ENCODE measurements around the gene POLDIP3.

Gene POLDIP3

DNA sequence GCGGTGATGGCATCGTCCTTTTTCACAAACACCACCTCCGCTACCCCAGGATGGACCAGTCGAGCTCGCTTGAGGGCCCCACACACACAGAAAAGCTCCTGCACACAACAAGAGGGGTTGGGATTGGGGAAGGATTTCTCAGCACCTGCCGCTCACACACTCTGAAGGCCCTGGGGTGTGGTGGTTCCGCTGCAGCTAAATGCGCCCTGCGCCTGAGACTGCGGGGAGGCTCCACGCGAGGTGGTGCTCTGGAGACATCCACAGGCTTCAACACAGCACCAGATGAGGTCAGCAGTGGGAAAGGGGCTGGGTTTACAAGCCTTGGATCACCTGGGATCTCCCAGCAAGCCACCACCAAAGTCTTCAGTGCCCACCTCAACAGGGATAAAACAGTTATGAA lies 22.7 kb downstream of the POLDIP3 start:
- Histone ChIP-seq H2BK15ac (replicated peaks; ENCODE audit: low read depth) (no peak overlapping the region), H2BK5ac (ENCODE audit: low read length) (no peak overlapping the region), H3K79me1 (ENCODE audit: low read length) (peaks cover 4% of the 10 kb centered on the region), H3K4me3 (ENCODE audit: low read length) (no peak overlapping the region), H3K18ac (ENCODE audit: low read length) (no peak overlapping the region), H3K36me3 (ENCODE audit: control insufficient read depth, insufficient read depth, low read length) (peaks cover 32% of the 10 kb centered on the region), H3K23ac (ENCODE audit: low read length) (no peak overlapping the region), H3K4me2 (ENCODE audit: low read length) (no peak overlapping the region), H3K27me3 (ENCODE audit: insufficient read depth, low read length, poor library complexity) (no peaks in the 10 kb centered on the region), H3K4ac (ENCODE audit: low read depth, low read length) (no peak overlapping the region), H4K8ac (ENCODE audit: low read depth, low read length) (no peak overlapping the region), H2BK120ac (ENCODE audit: low read depth, low read length) (no peak overlapping the region), H3K9ac (ENCODE audit: low read length) (no peak overlapping the region), H2AK5ac (ENCODE audit: low read length) (no peak overlapping the region), H3K4me1 (ENCODE audit: control insufficient read depth, low read depth, low read length) (no peaks in the 10 kb centered on the region), H3K79me2 (ENCODE audit: control insufficient read depth, insufficient read depth, low read length) (no peaks in the 10 kb centered on the region), H3K27ac (ENCODE audit: low read depth, low read length) (no peak overlapping the region), H3K56ac (ENCODE audit: low read length) (no peak overlapping the region), H4K5ac (ENCODE audit: low read length) (no peak overlapping the region)
- DNase-seq, result no peak
- WGBS (ENCODE audit: extremely low coverage, insufficient coverage, low lambda C conversion rate), result no CpG with 5 or more reads among the region's 12 CpGs

DNA sequence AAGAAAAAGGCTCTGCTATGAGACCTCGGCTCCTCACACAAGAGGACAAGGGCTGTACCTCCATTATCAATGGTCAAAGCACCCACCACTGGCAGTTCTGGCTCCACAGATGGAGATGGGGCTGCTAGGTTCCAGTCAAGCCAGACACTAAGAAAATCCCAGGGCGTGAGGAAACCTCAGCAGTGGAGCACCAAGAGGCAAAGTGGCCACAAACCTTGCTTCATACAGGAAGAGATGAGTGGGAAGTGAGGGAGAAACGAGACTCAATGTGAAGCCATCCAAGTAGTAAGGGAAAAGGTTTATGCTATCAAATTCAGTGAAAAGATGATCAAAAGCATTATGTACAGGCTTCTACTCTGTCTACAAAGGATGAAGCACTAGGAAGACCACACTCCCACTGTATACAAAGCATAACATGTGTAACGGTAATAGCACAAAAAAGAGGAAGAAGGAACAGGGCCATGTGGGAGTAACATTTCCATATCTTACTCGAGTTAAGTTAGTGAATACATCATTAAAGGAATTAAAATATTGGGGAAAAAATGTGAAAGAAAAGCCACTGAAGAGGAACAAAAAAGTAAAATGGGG lies 27.0 kb downstream of the POLDIP3 start:
- H3K27me3 ChIP-seq (ENCODE audit: insufficient read depth, low read length, poor library complexity), result no peaks in the 10 kb centered on the region
- H3K36me3 ChIP-seq (ENCODE audit: control insufficient read depth, insufficient read depth, low read length), result peaks cover 26% of the 10 kb centered on the region
- H3K4me1 ChIP-seq (ENCODE audit: control insufficient read depth, low read depth, low read length), result no peaks in the 10 kb centered on the region
- no peak overlapping the region for H3K23ac ChIP-seq (ENCODE audit: low read length)
- H2BK120ac ChIP-seq (ENCODE audit: low read depth, low read length), result no peak overlapping the region
- H4K8ac ChIP-seq (ENCODE audit: low read depth, low read length), result no peak overlapping the region
- no peak overlapping the region for H3K4me3 ChIP-seq (ENCODE audit: low read length)
- no peaks in the 10 kb centered on the region for H3K79me2 ChIP-seq (ENCODE audit: control insufficient read depth, insufficient read depth, low read length)
- no peak overlapping the region for H3K4me2 ChIP-seq (ENCODE audit: low read length)
- WGBS (ENCODE audit: extremely low coverage, insufficient coverage, low lambda C conversion rate), result no CpG with 5 or more reads among the region's 5 CpGs
- H3K18ac ChIP-seq (ENCODE audit: low read length), result no peak overlapping the region
- no peak overlapping the region for H4K5ac ChIP-seq (ENCODE audit: low read length)
- no peak overlapping the region for H3K56ac ChIP-seq (ENCODE audit: low read length)
- no peak overlapping the region for H2AK5ac ChIP-seq (ENCODE audit: low read length)
- H2BK5ac ChIP-seq (ENCODE audit: low read length), result no peak overlapping the region
- no peak overlapping the region for H3K4ac ChIP-seq (ENCODE audit: low read depth, low read length)
- DNase-seq, result no peak
- H3K27ac ChIP-seq (ENCODE audit: low read depth, low read length), result no peak overlapping the region
- H3K79me1 ChIP-seq (ENCODE audit: low read length), result peaks cover 2% of the 10 kb centered on the region
- no peak overlapping the region for H2BK15ac ChIP-seq (replicated peaks; ENCODE audit: low read depth)
- no peak overlapping the region for H3K9ac ChIP-seq (ENCODE audit: low read length)

DNA sequence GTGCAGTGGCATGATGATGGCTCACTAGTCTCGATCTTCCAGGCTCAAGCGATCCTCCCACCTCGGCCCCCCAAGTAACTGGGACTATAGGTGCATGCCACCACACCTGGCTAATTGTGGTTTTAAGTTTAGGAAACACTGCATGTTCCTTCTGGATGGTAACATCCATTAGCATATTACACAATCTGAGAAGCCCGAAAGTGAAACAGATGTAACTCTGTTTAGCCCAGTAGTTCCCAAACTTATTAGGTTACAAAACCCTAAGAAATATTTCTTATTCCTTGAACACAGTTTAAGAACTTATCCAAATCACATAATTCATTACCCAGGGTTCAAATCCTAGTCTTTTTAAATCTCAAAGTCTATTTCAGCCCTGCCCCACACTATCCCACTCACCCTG lies 28.3 kb downstream of the POLDIP3 start:
- DNase-seq, result no peak

DNA sequence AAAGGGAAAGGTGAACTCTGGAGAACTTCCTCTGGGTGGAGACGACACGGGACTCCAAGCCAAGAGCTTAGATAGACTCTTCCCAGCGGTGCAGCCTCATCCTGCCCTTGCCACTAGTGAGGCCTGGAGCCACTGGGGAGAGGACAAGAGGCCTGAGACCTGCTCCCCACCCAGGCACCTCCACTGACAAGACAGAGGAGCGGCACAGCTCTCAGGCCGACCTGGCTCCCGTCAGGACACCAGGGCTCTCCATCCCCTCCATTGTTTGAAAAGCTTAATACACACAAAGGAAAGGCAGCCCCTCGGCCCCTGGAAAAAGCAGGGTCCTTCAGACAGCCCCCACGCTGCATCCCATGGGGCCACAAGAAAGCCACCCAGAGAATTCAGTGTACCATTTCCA lies 29.6 kb downstream of the POLDIP3 start:
- Histone ChIP-seq H2AK5ac (ENCODE audit: low read length) (no peak overlapping the region), H3K18ac (ENCODE audit: low read length) (no peak overlapping the region), H3K9ac (ENCODE audit: low read length) (no peak overlapping the region), H2BK120ac (ENCODE audit: low read depth, low read length) (no peak overlapping the region), H3K4me2 (ENCODE audit: low read length) (no peak overlapping the region), H3K4ac (ENCODE audit: low read depth, low read length) (no peak overlapping the region), H2BK15ac (replicated peaks; ENCODE audit: low read depth) (no peak overlapping the region), H3K4me3 (ENCODE audit: low read length) (no peak overlapping the region), H3K27me3 (ENCODE audit: insufficient read depth, low read length, poor library complexity) (no peaks in the 10 kb centered on the region), H3K23ac (ENCODE audit: low read length) (no peak overlapping the region), H2BK5ac (ENCODE audit: low read length) (no peak overlapping the region), H3K4me1 (ENCODE audit: control insufficient read depth, low read depth, low read length) (no peaks in the 10 kb centered on the region), H3K56ac (ENCODE audit: low read length) (no peak overlapping the region), H3K36me3 (ENCODE audit: control insufficient read depth, insufficient read depth, low read length) (peaks cover 19% of the 10 kb centered on the region), H3K79me2 (ENCODE audit: control insufficient read depth, insufficient read depth, low read length) (peaks cover 5% of the 10 kb centered on the region), H4K5ac (ENCODE audit: low read length) (no peak overlapping the region), H3K79me1 (ENCODE audit: low read length) (peaks cover 2% of the 10 kb centered on the region), H4K8ac (ENCODE audit: low read depth, low read length) (no peak overlapping the region), H3K27ac (ENCODE audit: low read depth, low read length) (no peak overlapping the region)
- no CpG with 5 or more reads among the region's 8 CpGs for WGBS (ENCODE audit: extremely low coverage, insufficient coverage, low lambda C conversion rate)
- no peak for DNase-seq

More for the DNA sequence above, 28.3 kb downstream of the POLDIP3 start:
- Histone ChIP-seq H3K27me3 (ENCODE audit: insufficient read depth, low read length, poor library complexity) (no peaks in the 10 kb centered on the region), H3K36me3 (ENCODE audit: control insufficient read depth, insufficient read depth, low read length) (peaks cover 21% of the 10 kb centered on the region), H2AK5ac (ENCODE audit: low read length) (no peak overlapping the region), H2BK5ac (ENCODE audit: low read length) (no peak overlapping the region), H3K9ac (ENCODE audit: low read length) (no peak overlapping the region), H2BK15ac (replicated peaks; ENCODE audit: low read depth) (no peak overlapping the region), H3K4me2 (ENCODE audit: low read length) (no peak overlapping the region), H3K56ac (ENCODE audit: low read length) (no peak overlapping the region), H4K5ac (ENCODE audit: low read length) (no peak overlapping the region), H4K8ac (ENCODE audit: low read depth, low read length) (no peak overlapping the region), H2BK120ac (ENCODE audit: low read depth, low read length) (no peak overlapping the region), H3K23ac (ENCODE audit: low read length) (no peak overlapping the region), H3K79me2 (ENCODE audit: control insufficient read depth, insufficient read depth, low read length) (peaks cover 2% of the 10 kb centered on the region), H3K27ac (ENCODE audit: low read depth, low read length) (no peak overlapping the region), H3K79me1 (ENCODE audit: low read length) (peaks cover 2% of the 10 kb centered on the region), H3K4me3 (ENCODE audit: low read length) (no peak overlapping the region), H3K18ac (ENCODE audit: low read length) (no peak overlapping the region), H3K4ac (ENCODE audit: low read depth, low read length) (no peak overlapping the region), H3K4me1 (ENCODE audit: control insufficient read depth, low read depth, low read length) (no peaks in the 10 kb centered on the region)
- no CpG with 5 or more reads among the region's 4 CpGs for WGBS (ENCODE audit: extremely low coverage, insufficient coverage, low lambda C conversion rate)

DNA sequence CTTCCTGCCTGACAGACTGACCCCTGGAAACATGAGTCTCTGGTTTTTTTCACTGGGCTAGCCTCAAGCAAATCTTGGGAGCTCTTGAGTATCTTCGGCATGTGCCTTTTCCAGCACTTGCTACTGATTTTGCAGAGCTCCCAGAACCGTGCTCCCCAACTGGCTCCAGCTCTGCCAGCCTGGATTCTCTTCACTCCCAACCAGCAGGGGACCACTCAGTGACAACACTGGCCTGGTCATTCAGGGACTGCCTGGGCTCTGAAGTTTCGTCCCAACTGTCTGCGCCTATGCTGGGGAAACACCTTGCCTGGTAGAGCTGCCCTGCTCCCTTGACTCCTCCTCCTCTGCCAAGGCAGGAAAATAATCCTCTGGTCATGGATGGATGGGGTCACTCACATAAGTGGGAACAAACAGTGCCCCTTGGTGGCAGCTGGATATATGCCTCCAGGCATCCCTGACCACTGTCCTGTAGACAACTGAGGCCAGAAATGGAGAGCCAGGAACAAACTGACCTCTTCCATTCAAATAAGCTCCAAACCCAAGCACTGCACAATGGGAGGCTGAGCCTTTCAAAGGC lies 30.2 kb downstream of the POLDIP3 start:
- H3K4ac ChIP-seq (ENCODE audit: low read depth, low read length), result no peak overlapping the region
- no peak overlapping the region for H4K5ac ChIP-seq (ENCODE audit: low read length)
- H4K8ac ChIP-seq (ENCODE audit: low read depth, low read length), result no peak overlapping the region
- no peak overlapping the region for H3K23ac ChIP-seq (ENCODE audit: low read length)
- no peak overlapping the region for H3K27ac ChIP-seq (ENCODE audit: low read depth, low read length)
- H3K4me2 ChIP-seq (ENCODE audit: low read length), result no peak overlapping the region
- H2BK120ac ChIP-seq (ENCODE audit: low read depth, low read length), result no peak overlapping the region
- H3K4me3 ChIP-seq (ENCODE audit: low read length), result no peak overlapping the region
- H3K79me2 ChIP-seq (ENCODE audit: control insufficient read depth, insufficient read depth, low read length), result peaks cover 6% of the 10 kb centered on the region
- H3K27me3 ChIP-seq (ENCODE audit: insufficient read depth, low read length, poor library complexity), result no peaks in the 10 kb centered on the region
- H3K56ac ChIP-seq (ENCODE audit: low read length), result no peak overlapping the region
- no peak overlapping the region for H2BK5ac ChIP-seq (ENCODE audit: low read length)
- H3K79me1 ChIP-seq (ENCODE audit: low read length), result peaks cover 4% of the 10 kb centered on the region
- no peak overlapping the region for H3K18ac ChIP-seq (ENCODE audit: low read length)
- no CpG with 5 or more reads among the region's 4 CpGs for WGBS (ENCODE audit: extremely low coverage, insufficient coverage, low lambda C conversion rate)
- no peak overlapping the region for H2AK5ac ChIP-seq (ENCODE audit: low read length)
- H2BK15ac ChIP-seq (replicated peaks; ENCODE audit: low read depth), result no peak overlapping the region
- H3K36me3 ChIP-seq (ENCODE audit: control insufficient read depth, insufficient read depth, low read length), result peaks cover 19% of the 10 kb centered on the region
- no peak for DNase-seq
- H3K9ac ChIP-seq (ENCODE audit: low read length), result no peak overlapping the region
- H3K4me1 ChIP-seq (ENCODE audit: control insufficient read depth, low read depth, low read length), result no peaks in the 10 kb centered on the region

DNA sequence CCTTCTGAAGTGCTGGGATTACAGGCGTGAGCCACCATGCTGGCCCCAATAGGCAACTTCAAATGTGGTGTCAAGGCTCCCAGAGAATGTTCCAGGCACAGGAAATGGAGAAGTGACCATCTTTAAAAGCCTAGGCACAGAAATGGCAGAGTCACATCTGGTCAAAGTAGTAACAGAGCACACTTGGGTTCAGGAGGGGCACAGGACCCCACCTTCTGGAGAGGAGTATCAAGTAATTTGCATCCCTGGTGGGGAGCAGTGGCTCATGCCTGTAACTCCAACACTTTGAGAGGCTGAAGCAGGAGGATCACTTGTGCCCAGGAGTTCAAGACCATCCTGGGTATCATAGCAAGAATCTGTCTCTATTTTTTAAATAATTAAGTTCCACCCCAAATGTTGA lies 31.7 kb downstream of the POLDIP3 start:
- H3K79me2 ChIP-seq (ENCODE audit: control insufficient read depth, insufficient read depth, low read length), result peaks cover 6% of the 10 kb centered on the region
- H3K56ac ChIP-seq (ENCODE audit: low read length), result no peak overlapping the region
- DNase-seq, result no peak
- no peak overlapping the region for H4K8ac ChIP-seq (ENCODE audit: low read depth, low read length)
- no peaks in the 10 kb centered on the region for H3K27me3 ChIP-seq (ENCODE audit: insufficient read depth, low read length, poor library complexity)
- peaks cover 20% of the 10 kb centered on the region for H3K36me3 ChIP-seq (ENCODE audit: control insufficient read depth, insufficient read depth, low read length)
- no peak overlapping the region for H3K18ac ChIP-seq (ENCODE audit: low read length)
- H3K4ac ChIP-seq (ENCODE audit: low read depth, low read length), result no peak overlapping the region
- no peak overlapping the region for H3K9ac ChIP-seq (ENCODE audit: low read length)
- H3K4me2 ChIP-seq (ENCODE audit: low read length), result no peak overlapping the region
- no peak overlapping the region for H2BK120ac ChIP-seq (ENCODE audit: low read depth, low read length)
- no peak overlapping the region for H3K27ac ChIP-seq (ENCODE audit: low read depth, low read length)
- peaks cover 4% of the 10 kb centered on the region for H3K79me1 ChIP-seq (ENCODE audit: low read length)
- no peak overlapping the region for H3K23ac ChIP-seq (ENCODE audit: low read length)
- no peak overlapping the region for H2BK15ac ChIP-seq (replicated peaks; ENCODE audit: low read depth)
- H3K4me3 ChIP-seq (ENCODE audit: low read length), result no peak overlapping the region
- H3K4me1 ChIP-seq (ENCODE audit: control insufficient read depth, low read depth, low read length), result no peaks in the 10 kb centered on the region
- H2AK5ac ChIP-seq (ENCODE audit: low read length), result no peak overlapping the region
- no CpG with 5 or more reads among the region's 1 CpG for WGBS (ENCODE audit: extremely low coverage, insufficient coverage, low lambda C conversion rate)
- H2BK5ac ChIP-seq (ENCODE audit: low read length), result no peak overlapping the region
- no peak overlapping the region for H4K5ac ChIP-seq (ENCODE audit: low read length)

Data from mesendoderm (in vitro differentiated cells).